AG10803 (cell line): Measurements from ENCODE around the gene PCSK6.
"Not testable (repeated sequence)": the region's sequence is repeated elsewhere in the genome, so short reads cannot be mapped to it uniquely, and the experiment has no call there.

Experiments used
- DNase-seq: peaks from one replicate; pipeline ENCODE4 v3.0.0; 2010; ENCODE audit warnings: low read depth
- H3K4me3 ChIP-seq: 2 replicates; pipeline ENCODE4 v1.5.1; 2011; ENCODE audit warnings: mild to moderate bottlenecking, low read length, control low read depth
- TF ChIP-seq, protein P1 (sequence below): conservative IDR thresholded peaks from 2 replicates; pipeline ENCODE4 v1.5.1; 2011; ENCODE audit warnings: mild to moderate bottlenecking, low read length, control low read depth, inconsistent platforms

The PCSK6 gene

DNA sequence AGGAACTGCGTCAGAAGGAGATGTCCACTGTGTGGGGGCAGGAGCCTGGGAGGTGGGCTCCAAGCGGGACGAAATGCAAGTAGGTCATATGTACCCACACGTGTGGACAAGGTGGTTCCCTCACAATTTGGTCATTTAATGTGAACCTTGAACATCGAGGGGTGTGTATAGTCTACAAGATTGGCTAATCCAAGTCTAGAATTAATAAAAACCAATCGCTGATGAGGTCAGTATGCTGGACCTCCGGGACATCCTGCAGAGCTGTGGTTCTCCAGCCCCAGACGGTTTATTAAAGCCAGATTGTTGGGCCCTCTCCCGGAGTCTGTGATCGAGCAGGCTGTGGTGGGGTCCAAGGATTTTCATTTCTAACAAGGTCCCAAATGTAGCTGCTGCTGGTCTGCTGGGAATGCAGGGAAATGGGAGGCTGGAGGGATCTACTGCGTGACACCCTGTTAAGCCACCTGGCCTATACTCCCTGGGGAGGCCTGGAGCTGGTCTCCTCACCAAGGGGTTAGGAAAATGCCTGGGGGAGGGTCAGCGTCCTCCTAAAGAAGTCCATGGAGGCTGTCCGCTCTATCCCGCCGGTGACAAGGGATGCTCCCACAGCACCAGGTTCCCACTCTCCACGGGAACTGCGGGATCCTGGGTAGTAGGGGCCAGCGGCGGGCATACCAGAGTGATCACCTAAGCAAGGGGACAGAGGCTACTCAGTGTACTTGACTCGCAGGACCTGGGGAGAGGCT lies 25.1 kb downstream of the PCSK6 start:
- no peak for DNase-seq
- TF ChIP-seq, protein P1, sequence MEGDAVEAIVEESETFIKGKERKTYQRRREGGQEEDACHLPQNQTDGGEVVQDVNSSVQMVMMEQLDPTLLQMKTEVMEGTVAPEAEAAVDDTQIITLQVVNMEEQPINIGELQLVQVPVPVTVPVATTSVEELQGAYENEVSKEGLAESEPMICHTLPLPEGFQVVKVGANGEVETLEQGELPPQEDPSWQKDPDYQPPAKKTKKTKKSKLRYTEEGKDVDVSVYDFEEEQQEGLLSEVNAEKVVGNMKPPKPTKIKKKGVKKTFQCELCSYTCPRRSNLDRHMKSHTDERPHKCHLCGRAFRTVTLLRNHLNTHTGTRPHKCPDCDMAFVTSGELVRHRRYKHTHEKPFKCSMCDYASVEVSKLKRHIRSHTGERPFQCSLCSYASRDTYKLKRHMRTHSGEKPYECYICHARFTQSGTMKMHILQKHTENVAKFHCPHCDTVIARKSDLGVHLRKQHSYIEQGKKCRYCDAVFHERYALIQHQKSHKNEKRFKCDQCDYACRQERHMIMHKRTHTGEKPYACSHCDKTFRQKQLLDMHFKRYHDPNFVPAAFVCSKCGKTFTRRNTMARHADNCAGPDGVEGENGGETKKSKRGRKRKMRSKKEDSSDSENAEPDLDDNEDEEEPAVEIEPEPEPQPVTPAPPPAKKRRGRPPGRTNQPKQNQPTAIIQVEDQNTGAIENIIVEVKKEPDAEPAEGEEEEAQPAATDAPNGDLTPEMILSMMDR = no peak

GRCh38 chr15:101463696-101464095 lies 25.8 kb downstream of the PCSK6 start:
- not testable (repeated sequence) for H3K4me3 ChIP-seq, DNase-seq

More for the DNA sequence above, 25.1 kb downstream of the PCSK6 start:
- no peak overlapping the region for H3K4me3 ChIP-seq

DNA sequence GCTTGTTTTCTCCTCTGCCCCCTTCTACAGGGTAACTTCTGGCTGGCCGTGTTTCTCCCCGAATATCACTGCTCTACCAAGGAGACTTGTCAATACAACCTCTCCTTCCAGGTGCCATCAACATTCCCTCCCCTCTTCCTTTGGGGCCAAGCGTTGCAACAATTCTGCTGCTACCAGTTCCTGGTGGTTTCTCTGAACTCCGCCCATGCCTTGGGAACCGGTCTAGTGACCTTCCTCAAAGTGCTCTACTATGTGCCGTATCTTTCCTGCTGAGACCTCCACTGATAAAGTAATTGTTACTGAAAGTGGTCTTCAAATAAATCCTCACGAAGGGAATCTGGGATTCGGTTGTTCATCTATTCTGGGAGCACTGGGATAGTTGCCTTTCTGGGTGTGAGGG lies 26.2 kb downstream of the PCSK6 start:
- TF ChIP-seq, protein P1 = no peak

GRCh38 chr15:101461097-101461496 lies 28.4 kb downstream of the PCSK6 start:
- TF ChIP-seq, protein P1 = no peak
- DNase-seq = no peak
- no peak overlapping the region for H3K4me3 ChIP-seq

More for the DNA sequence above, 26.2 kb downstream of the PCSK6 start:
- DNase-seq = no peak
- no peak overlapping the region for H3K4me3 ChIP-seq

GRCh38 chr15:101459579-101460300 lies 29.8 kb downstream of the PCSK6 start:
- H3K4me3 ChIP-seq = no peak overlapping the region
- DNase-seq = no peak
- TF ChIP-seq, protein P1 = no peak

DNA sequence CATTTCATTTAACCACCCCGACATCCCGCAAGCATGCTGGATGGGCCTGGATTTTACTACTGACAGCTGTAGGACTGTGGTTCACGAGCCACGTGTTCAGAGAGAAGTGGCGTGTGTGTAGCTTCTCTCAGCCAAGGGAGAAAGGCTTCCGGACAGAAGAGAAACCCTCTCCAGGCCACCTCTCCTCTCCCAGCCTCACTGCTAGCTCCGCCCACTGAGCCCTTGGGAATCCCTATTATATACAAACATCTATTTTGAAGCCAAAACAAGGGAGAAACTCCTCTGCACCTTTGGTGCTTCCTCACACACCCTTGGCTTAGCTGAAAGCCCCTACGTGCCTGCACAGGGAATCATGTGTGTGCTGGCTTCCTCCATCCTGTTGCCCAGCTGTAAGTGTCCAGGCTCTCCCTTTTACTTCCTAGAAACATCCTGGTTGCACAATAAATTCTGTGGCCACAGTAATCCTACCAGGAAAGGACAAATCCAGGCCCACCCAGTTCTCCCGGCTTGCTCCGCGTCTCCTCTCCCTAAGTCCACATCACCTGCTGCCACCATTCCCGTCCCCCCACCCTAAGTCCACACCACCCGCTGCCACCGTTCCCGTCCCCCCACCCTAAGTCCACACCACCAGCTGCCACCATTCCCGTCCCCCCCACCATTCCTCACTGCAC lies 30.5 kb downstream of the PCSK6 start:
- peak; percentile 38 for DNase-seq
- no peak overlapping the region for H3K4me3 ChIP-seq
- TF ChIP-seq, protein P1 = no peak

GRCh38 chr15:101458158-101458900 lies 31.2 kb downstream of the PCSK6 start:
- TF ChIP-seq, protein P1 = no peak
- no peak for DNase-seq
- H3K4me3 ChIP-seq = no peak overlapping the region
